Stomach (tissue), 4 donors: ENCODE data around the gene MCEMP1.

Experiments
- EP300 ChIP-seq: sonication (generic); formaldehyde crosslinking; IDR thresholded peaks from one replicate; pipeline ENCODE4 v1.6.1; 2017; ENCODE audit warnings: antibody characterized with exemption
- POLR2A ChIP-seq, 4 donors: fragments of 450-650 bp; IDR thresholded peaks; one replicate each; pipeline ENCODE4 v1.6.1; 2016; ENCODE audit warnings: antibody characterized with exemption in 4 of 4, control low read depth in 2 of 4, mild to moderate bottlenecking in 1 of 4, moderate library complexity in 1 of 4
- POLR2AphosphoS5 ChIP-seq, 3 donors: sonication (generic); formaldehyde crosslinking; IDR thresholded peaks; one replicate each; pipeline ENCODE4 v1.6.1; 2016; ENCODE audit warnings: antibody characterized with exemption in 3 of 3
- TF ChIP-seq, protein P1 (sequence below), 7 experiments: fragments of 450-650 bp in 4 of 7; fragments of 200-600 bp in 3 of 7; sonication (generic) in 3 of 7; IDR thresholded peaks; one replicate each; pipeline ENCODE4 v1.5.1; 2016 to 2019; ENCODE audit warnings: antibody characterized with exemption in 7 of 7, control low read depth in 2 of 7, mild to moderate bottlenecking in 1 of 7

DNA sequence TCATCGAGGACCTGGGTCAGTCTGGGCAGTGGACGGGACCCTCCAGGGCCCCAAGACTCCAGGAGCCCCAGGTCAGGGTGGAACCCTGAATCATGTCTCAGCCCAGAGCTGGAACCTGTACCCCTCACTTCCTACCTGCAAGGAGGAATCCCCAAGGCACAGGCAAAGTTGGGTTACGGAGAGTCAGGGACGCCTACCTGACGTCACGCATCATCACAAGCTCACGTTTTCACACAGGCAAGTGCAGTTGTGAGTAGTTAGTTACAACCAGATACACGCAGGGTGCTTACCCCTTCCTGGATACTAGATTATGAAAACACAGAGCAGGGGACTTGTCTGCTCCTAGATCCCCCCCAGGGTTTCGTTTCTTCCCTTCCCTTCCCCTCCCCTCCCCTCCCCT, 6.1 kb upstream of the MCEMP1 start:
- TF ChIP-seq, protein P1, sequence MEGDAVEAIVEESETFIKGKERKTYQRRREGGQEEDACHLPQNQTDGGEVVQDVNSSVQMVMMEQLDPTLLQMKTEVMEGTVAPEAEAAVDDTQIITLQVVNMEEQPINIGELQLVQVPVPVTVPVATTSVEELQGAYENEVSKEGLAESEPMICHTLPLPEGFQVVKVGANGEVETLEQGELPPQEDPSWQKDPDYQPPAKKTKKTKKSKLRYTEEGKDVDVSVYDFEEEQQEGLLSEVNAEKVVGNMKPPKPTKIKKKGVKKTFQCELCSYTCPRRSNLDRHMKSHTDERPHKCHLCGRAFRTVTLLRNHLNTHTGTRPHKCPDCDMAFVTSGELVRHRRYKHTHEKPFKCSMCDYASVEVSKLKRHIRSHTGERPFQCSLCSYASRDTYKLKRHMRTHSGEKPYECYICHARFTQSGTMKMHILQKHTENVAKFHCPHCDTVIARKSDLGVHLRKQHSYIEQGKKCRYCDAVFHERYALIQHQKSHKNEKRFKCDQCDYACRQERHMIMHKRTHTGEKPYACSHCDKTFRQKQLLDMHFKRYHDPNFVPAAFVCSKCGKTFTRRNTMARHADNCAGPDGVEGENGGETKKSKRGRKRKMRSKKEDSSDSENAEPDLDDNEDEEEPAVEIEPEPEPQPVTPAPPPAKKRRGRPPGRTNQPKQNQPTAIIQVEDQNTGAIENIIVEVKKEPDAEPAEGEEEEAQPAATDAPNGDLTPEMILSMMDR (IDR thresholded peaks at IDR 0.05) = no peak
- TF ChIP-seq EP300 = no peak
- no peak for TF ChIP-seq POLR2AphosphoS5 (IDR thresholded peaks at IDR 0.05)
- no peak for TF ChIP-seq POLR2A (IDR thresholded peaks at IDR 0.05)
